ENCODE measurements around the gene ATP6V1A.

The ATP6V1A gene

GRCh38 chr3:113730550-113730949 lies 16.3 kb upstream of the ATP6V1A start:
- DNase-seq (ENCODE audit: low read depth): no peak
- no peak for TF ChIP-seq CTCF (IDR thresholded peaks at IDR 0.05; ENCODE audit: low read depth, low read length, missing control alignments)
- no peak overlapping the region for H3K4me3 ChIP-seq (ENCODE audit: low read depth, low read length)

GRCh38 chr3:113731694-113732093 lies 15.1 kb upstream of the ATP6V1A start:
- H3K4me3 ChIP-seq (ENCODE audit: low read depth, low read length): no peak overlapping the region
- no peak for TF ChIP-seq CTCF (IDR thresholded peaks at IDR 0.05; ENCODE audit: low read depth, low read length, missing control alignments)
- no peak for DNase-seq (ENCODE audit: low read depth)

- H3K4me3 ChIP-seq (ENCODE audit: low read depth, low read length): no peak overlapping the region
- TF ChIP-seq CTCF (IDR thresholded peaks at IDR 0.05; ENCODE audit: low read depth, low read length, missing control alignments): peak; percentile 46
- no peak for DNase-seq (ENCODE audit: low read depth)
Measured at GRCh38 chr3:113736548-113737089, 10.2 kb upstream of the ATP6V1A start.

- no peak for TF ChIP-seq CTCF (IDR thresholded peaks at IDR 0.05; ENCODE audit: low read depth, low read length, missing control alignments)
- no peak for DNase-seq (ENCODE audit: low read depth)
- no peak overlapping the region for H3K4me3 ChIP-seq (ENCODE audit: low read depth, low read length)
Measured at GRCh38 chr3:113741086-113741485, 5.7 kb upstream of the ATP6V1A start.

- H3K4me3 ChIP-seq (ENCODE audit: low read depth, low read length): no peak overlapping the region
- no peak for DNase-seq (ENCODE audit: low read depth)
- TF ChIP-seq CTCF (IDR thresholded peaks at IDR 0.05; ENCODE audit: low read depth, low read length, missing control alignments): no peak
Measured at GRCh38 chr3:113741620-113742019, 5.2 kb upstream of the ATP6V1A start.

GRCh38 chr3:113743006-113743630 lies 3.7 kb upstream of the ATP6V1A start:
- DNase-seq (ENCODE audit: low read depth): no peak
- H3K4me3 ChIP-seq (ENCODE audit: low read depth, low read length): peak overlapping the region; percentile 92
- TF ChIP-seq CTCF (IDR thresholded peaks at IDR 0.05; ENCODE audit: low read depth, low read length, missing control alignments): no peak

All from GM12864 (cell line).